ENCODE measurements around the gene DNAJC7. TPM values are rescaled to one million over a fixed set of nuclear protein-coding genes. Genes with fewer than 3 reads are reported as not detected.

The DNAJC7 gene
- total and polyA plus RNA-seq, 7 donors, result 66.3 to 142 (median 86.3) TPM

- intact Hi-C loops (cut with DNase I), result no loop called here
- WGBS, 3 donors, result 51 to 81% (median 54%) methylated on average over 7 to 8 of the region's 8 CpGs
Measured at GRCh38 chr17:41985919-41986318, 31.3 kb downstream of the DNAJC7 start.

GRCh38 chr17:41984454-41984853 is 32.8 kb downstream of the DNAJC7 start:
- WGBS, 3 donors, result 76 to 89% (median 81%) methylated on average over 8 of the region's 8 CpGs
- intact Hi-C loops (cut with DNase I), result no loop called here
- no peak for DNase-seq
- Histone ChIP-seq H3K4me1 (no peaks in the 10 kb centered on the region), H3K27ac (no peak overlapping the region), H3K9me3 (no peaks in the 10 kb centered on the region), H3K27me3 (ENCODE audit: insufficient read depth in 3 of 3, low read length in 2 of 3) (no peaks in the 10 kb centered on the region), H3K4me3 (no peak overlapping the region), H3K36me3 (ENCODE audit: insufficient read depth in 1 of 2, low read depth in 1 of 2) (peaks cover 38 to 99% of the 10 kb centered on the region in 2 donors)
- no peak for ATAC-seq
- no peak for TF ChIP-seq CTCF (IDR thresholded peaks at IDR 0.05)

More at GRCh38 chr17:41985919-41986318, 31.3 kb downstream of the DNAJC7 start:
- ATAC-seq (no peak), DNase-seq (no peak)
- Histone ChIP-seq H3K4me3 (no peak overlapping the region), H3K9me3 (no peaks in the 10 kb centered on the region), H3K4me1 (no peaks in the 10 kb centered on the region), H3K27me3 (ENCODE audit: insufficient read depth in 3 of 3, low read length in 2 of 3) (no peaks in the 10 kb centered on the region), H3K27ac (no peak overlapping the region), H3K36me3 (ENCODE audit: insufficient read depth in 1 of 2, low read depth in 1 of 2) (peaks cover 38 to 100% of the 10 kb centered on the region in 2 donors)
- TF ChIP-seq CTCF (IDR thresholded peaks at IDR 0.05), result no peak

DNA sequence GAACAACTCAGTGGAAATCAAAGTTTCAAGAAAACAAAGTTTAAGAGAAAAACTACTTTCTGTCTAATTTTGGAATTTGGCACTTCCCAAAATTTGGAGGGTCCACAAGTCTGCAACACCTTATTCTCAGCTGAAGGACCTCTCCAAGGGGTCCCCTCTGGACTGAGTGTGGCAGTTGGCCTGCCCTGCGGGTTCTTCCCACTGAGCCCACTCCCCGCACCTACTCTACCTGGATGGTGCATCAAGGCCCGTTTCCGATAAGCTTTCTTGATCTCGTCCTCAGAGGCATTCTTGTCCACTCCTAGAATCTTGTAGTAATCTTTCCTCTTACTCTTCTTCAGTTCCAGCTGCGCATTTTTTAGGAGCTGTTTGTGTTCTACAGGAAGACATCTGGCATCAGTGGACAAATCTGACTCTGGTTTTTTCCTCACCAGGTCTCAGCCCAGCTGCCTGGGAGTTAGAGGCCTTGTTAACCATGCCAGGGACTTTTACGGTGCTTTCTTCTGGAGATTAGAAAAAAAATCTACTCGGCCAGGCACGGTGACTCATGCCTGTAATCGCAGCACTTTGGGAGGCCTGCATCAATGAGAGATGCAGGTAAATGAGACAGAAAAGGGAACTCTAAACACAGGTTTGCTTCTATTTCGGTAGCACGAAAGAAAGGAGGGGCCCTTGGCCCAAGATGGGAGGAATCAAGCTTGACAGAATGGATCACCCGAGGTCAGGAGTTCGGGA is 35.0 kb downstream of the DNAJC7 start:
- no peak for DNase-seq
- Histone ChIP-seq H3K36me3 (ENCODE audit: insufficient read depth in 1 of 2, low read depth in 1 of 2) (peaks cover 22 to 98% of the 10 kb centered on the region in 2 donors), H3K4me3 (no peak overlapping the region), H3K27me3 (ENCODE audit: insufficient read depth in 3 of 3, low read length in 2 of 3) (no peaks in the 10 kb centered on the region), H3K9me3 (no peaks in the 10 kb centered on the region), H3K27ac (no peak overlapping the region), H3K4me1 (no peaks in the 10 kb centered on the region)
- intact Hi-C loops (cut with DNase I), result no loop called here
- no peak for TF ChIP-seq CTCF (IDR thresholded peaks at IDR 0.05)
- peak in 1 of 4 donors; percentile 34 for ATAC-seq
- WGBS, 3 donors, result 57 to 76% (median 61%) methylated on average over 14 of the region's 14 CpGs

GRCh38 chr17:41977991-41978390 is 39.2 kb downstream of the DNAJC7 start:
- intact Hi-C loops (cut with DNase I), result loop anchor here in 1 of 2 donors (5.0 kb wide), 1 partner anchor 34 kb away; no protein-coding TSS in a partner anchor
- H3K27ac ChIP-seq, result no peak overlapping the region

More at GRCh38 chr17:41977991-41978390, 39.2 kb downstream of the DNAJC7 start:
- peaks cover 11 to 89% of the 10 kb centered on the region in 2 donors for H3K36me3 ChIP-seq (ENCODE audit: insufficient read depth in 1 of 2, low read depth in 1 of 2)
- no peaks in the 10 kb centered on the region for H3K9me3 ChIP-seq
- ATAC-seq (no peak), DNase-seq (no peak)
- no peaks in the 10 kb centered on the region for H3K27me3 ChIP-seq (ENCODE audit: insufficient read depth in 3 of 3, low read length in 2 of 3)
- WGBS, 3 donors, result 86 to 91% (median 90%) methylated on average over 4 of the region's 4 CpGs
- no peak overlapping the region for H3K4me3 ChIP-seq
- no peak for TF ChIP-seq CTCF (IDR thresholded peaks at IDR 0.05)
- H3K4me1 ChIP-seq, result peaks cover 12% of the 10 kb centered on the region

All from psoas muscle (tissue), 8 donors.